Stimulated activated CD8-positive, alpha-beta memory T cell treated with anti-CD3 and anti-CD28 coated beads, Interleukin-15, amount 100 ng/mL, for 4 hours (primary cell): Measurements from ENCODE around the gene YTHDF1.
"Not testable (repeated sequence)": the region's sequence is repeated elsewhere in the genome, so short reads cannot be mapped to it uniquely, and the experiment has no call there.

Source experiments
- DNase-seq, 2 donors: peaks; one replicate each; pipeline ENCODE4 v3.0.0-alpha.2; 2020; ENCODE audit warnings: low read depth in 2 of 2

Gene YTHDF1

DNA sequence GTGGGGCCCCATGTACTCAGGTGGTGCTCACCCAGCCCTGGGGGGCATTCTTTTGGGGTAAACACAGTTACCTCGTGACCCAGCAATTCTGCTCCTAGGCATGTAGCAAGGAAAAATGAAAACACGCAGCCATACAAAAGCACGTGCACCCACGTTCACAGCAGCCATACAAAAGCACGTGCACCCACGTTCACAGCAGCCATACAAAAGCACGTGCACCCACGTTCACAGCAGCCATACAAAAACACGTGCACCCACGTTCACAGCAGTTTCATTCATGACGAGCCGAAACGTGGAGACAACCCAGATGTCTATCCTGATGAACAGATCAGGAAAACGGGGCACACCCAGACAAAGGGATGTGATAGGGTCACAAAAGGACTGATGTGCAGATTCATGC is 57.1 kb downstream of the YTHDF1 start:
- no peak for DNase-seq

DNA sequence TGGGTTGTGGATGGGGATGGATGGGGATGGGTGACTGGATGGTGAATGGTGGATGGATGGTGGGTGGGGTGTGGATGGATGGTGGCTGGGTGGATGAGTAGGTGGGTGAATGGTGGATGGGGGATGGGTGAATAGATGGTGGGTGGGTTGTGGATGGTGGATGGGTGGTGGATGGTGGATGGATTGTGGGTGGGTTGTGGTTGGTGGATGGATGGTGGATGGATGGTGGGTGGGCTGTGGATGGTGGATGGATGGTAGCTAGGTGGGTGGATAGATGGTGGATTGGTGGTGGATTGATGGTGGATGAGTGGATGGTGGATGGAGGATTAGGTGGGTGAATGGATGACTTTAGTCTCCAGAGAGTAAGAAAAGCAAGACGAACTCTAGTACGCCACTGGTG is 57.6 kb downstream of the YTHDF1 start:
- DNase-seq, result no peak

DNA sequence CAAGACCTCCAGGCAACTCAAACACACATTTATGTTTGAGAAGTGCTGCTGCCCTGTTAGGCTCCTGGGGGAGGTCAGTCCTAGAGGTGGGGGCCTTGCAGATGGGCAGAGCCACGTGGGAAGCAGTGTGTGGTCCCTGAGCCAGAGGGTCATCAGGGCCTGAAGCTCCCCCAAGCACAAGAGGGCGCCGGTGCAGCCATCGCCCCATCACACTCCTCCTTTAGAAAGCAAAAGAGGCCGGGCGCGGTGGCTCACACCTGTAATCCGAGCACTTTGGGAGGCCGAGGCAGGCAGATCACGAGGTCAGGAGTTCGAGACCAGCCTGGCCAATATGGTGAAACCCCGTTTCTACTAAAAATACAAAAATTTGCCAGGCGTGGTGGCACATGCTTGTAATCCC is 58.5 kb downstream of the YTHDF1 start:
- DNase-seq, result not testable (repeated sequence)

DNA sequence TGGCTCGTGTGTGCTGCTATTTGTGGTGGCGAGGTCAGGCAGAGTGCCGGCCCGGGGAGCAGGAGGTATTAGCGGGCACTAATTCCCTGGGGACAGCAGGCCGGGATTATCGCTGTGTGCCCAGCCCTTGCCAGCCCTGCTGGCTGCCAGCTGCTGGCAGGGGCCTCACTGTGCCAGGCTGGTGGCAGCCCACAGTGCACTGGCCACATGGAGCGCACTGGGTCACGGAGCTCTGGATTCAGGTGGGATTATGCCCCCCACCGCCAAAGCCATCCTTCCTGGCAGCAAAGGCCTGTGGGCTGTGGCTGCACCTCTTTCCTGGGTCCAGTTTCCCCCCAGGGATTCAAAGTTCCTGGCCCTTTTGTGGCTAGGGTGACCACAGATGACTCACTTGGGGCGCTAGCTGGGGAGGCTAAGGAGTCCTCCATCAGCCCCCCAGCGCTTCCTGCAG is 59.7 kb downstream of the YTHDF1 start:
- no peak for DNase-seq

DNA sequence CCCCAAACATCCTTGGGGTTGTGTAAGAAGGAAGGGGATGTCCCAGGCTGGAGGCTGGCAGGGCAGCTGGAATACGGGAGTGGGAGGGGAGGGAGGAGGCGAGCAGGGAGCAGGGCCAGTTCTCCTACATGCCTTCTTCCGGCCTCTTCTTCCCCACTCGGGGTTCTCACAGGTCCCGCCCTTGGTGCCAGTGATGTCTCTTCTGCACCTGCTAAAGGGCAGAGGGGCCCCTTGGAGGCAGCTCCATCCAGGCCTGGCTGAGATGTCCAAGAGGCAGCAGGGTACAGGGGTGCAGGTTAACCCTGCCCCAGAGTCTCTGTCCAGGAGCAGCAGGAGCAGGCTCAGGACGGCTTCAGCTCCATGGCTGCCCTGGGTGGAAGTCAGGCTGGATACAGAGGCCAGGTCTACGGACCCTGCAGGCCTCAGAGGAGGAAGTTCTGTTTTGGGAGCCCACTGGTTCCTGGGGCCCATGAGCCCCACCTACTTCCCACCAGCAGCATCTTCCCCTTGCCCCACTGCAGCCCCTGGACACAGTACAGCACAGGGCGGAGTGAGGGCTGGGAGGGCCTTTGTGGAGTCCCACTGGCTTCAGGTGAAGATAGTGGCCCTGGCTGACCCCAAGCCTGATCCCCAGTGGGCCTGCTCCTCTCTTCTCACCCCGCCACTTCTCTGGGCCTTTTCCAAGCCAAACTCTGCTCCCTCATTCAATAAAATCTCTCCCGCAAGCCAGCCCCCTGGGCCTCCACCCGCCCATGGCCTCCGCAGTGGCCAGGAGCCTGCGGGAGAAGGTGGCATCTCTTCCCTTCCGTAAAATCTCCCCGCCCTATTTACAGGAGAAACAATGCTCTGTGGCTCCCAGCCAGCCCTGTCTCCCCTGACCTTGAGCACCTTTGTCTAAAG is 60.4 kb downstream of the YTHDF1 start:
- DNase-seq, result no peak

DNA sequence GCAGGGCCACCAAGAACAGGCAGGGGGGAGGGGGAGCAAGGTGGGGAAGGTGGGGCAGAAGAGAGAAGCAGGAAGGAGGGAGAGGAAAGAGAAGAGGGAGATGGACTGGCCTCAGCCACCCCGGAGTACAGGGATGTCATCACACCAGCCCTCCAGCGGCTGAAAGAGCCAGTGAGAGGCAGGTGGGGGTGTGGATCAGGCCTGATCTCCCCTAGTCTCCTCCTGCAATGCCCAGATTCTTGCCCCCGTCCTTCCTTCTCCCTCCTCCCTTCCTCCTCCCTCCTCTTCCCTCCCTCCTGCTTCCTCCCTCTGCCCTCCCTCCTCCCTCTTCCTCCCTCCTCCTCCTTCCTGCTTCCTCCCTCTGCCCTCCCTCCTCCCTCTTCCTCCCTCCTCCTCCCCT is 61.5 kb downstream of the YTHDF1 start:
- no peak for DNase-seq

DNA sequence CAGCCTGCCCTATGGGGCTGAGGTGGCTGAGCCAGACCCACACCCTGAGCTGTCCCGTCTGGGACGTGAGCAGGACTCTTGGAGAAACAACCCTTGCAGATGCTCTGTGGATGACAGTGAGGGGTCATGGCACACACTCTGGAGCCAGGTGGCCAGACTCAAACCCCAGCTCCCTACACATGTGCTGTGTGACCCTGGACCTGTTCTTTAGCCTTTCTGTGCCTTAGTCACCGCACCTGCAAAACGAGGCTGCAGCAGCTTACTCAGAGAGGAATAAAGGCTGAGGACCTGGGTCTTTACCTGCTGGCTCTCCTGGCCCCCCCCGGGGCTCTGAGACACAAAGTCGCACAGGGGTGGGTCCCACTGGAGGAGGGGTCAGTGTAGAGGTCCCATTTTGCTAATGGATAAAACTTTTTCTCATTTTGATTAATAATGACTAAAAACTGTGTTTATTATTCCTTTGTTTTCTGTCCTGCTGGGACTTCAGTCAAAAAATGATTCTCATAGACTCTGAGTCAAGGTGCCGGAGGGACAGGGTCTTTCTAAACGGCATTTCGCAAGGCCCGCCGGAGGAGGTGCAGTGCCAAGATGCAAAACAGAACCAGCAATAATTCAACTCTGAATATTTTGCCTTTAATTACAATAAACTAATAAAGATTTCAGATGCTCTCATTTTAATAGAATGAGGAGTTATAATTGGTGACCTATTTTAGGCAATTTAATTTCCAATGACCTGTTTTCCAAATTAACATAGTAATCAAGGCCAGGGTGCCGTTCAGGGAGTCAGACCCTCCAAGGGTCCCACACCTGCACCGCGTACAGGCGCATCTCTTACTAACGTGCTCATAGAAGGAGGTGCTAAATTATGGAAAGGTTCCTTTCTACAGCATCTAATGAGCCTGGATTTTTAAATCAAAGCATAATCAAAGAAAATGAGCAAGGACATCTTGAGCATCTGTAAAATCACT is 62.4 kb downstream of the YTHDF1 start:
- no peak for DNase-seq

DNA sequence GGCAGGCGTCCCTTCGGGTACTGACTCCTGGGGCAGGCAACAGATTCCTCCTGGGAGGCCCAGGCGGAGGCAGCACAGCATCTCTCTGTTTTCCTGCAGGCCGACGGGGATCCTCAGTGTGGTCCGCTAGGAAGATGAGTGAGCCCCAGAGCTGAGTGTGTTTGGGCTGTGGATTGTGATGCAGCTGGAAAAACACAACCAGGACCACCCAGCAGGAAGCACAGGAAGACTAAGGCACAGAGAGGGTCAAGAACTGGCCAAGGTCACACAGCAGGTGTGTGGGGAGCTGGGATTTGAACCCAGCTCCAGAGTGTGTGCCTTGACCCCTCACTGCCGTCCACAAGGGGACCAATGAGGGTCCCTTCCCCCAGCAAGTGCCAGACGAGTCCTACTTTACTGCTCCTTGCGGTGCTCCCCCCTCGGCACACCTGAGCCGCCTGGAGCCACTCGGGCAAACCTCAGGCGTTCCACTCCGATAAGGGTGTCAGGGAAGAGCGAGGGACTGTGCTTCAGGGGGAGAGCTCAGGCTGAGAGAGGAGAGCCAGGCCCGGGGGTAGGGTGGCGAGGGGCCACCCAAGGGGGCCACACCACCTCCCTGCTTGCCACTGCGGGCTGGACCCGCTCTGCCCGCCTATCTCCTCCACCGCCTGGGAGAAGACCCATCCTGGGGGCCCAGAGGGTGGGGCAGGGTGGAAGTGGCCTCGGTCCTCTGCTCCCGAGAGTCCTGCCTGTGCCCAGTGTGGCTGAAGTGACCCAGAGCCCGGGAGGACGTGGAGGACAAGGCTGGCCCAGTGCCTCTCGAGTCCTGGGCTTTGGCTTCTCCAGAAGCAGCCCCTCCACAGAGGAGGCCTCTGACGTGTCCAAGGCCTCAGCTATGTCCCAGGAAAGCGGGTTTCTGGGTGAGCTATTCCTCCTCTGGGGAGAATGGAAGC is 63.3 kb downstream of the YTHDF1 start:
- DNase-seq, result no peak

DNA sequence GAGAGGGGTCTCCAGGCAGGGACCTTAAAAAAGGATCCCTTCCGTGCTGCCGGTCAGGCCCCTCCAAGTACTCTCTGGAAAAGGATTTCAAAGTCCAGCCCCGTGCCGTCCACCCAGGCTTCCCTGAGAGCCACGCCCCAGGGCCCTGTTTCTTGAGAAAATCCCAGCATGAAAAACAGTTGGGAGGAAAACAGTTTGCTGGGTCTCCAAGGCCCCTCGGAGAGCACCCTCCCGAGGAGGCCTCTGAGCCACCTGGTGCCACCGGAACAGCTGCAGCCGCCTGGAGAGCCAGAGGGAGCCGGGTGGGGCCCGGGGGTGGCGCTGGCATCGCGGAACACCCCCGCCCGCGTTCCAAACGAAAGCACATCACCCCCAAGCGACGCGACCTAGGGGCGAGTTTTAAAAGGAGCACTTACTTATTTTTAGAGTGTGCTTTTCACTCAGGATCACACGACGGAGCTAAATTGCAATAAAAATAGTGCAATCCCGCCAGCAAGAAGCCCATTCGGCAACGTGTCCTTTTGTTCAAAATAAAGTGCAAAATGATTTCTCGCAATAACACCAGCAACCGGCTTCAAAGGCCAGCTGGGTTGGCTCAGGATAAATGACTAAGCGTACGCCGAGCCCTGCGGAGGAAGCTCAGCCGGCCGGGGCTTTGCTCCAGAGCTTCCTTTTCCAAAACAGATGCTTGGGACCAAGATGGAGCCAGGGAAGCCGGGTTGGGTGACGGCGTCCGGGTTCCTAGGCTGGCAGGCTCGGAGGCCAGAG is 64.2 kb downstream of the YTHDF1 start:
- no peak for DNase-seq

DNA sequence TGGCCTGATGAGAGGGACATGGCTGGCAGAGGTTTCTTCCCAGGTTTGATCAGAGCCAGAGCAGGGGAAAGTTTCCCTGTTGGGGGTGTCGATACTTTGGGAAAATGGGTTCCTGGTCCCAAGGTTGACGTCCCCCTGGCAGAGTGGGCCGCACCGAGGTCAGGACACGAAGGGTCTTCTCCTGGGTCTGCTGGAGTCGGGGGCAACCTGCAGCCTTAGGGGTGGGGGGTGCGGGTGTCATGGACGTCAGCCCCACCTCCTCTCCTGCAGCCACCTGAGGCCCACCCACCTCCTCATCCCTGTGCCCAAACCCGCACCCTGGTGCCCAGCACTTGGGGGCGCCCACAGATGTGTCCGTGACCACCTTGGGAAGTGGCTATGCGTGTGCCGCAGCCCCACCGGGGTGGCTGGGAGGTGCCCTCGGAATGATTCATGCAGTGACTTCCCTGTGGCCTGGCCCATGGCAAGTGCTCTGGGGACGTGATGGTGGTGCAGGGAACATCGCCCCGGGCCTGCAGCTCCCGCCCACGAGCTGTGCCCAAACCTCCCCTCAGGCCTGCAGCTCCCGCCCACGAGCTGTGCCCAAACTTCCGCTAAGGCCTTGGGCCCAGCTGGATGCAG is 64.9 kb downstream of the YTHDF1 start:
- no peak for DNase-seq

DNA sequence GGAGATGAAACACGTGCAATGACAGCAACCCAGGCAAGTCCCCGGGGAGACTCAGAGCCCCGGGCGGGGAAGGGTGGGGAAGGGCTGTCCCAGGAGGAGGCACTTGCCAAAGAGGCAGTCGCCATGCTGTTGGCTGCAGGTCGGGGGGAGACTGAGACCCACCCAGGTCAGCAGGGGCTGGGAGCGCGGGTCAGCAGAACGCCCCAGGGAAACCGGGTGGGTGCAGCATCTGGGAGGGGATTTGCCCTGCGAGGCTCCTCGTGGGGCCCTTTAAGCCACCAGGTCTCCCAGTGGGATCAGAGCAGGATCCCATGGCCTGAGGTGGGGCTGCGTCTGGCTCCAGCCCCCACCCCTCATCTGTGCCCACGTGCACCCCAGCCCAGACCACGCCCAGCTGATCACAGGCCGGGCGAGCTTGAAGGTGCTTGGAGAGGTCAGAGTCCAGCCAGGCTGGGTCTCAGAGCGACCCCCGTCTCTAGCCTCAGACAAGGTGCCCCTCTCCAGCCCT is 65.5 kb downstream of the YTHDF1 start:
- no peak for DNase-seq

DNA sequence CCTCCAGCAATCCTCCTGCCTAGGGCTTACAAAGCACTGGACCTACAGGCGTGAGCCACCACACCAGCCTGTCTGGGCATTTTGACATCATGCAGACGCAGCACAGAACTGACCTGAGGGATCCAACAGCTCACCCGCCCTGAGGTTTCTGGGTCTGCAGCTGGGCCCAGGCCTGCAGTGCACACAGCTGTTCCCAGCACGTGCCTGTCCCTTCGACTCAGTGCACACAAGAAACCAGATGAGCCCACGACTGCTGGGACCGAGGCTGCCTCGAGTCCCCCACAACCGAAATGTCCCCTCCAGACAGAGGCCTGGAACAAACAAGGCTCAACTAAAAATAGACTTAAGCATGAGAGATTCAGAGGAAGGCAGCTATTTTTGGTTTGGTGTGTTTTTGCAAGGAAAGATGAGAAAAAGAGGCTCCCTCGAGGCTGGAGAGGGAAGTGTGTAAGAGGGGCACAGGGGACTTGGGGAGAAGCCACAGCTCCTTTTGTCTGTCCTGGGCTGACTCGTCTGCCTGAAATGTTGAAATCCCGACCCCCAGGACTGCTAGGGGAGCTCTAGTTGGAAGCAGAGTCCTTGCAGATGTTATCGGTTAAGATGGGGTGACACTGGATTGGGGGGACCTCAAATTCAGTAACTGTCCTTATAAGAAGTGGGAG is 66.3 kb downstream of the YTHDF1 start:
- DNase-seq, result no peak

DNA sequence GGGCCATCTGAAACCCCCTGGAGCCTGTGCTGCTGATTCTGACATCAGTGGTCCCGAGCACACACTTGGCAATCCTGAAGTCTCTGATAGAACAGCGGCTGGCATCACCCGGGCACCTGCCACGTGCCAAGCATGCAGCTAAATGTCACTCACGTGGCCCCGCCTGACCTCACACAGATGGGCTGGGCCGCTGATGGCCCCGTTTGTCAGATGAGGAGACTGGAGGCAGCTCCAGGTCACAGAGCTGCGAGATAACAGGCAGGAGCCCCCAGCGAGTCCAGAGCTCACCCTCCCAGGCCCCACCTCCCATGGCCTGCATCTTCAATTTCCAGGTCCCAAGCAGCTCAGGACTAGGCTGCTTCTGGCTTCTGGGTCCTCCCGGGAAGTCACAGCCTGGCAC is 67.2 kb downstream of the YTHDF1 start:
- DNase-seq, result no peak

DNA sequence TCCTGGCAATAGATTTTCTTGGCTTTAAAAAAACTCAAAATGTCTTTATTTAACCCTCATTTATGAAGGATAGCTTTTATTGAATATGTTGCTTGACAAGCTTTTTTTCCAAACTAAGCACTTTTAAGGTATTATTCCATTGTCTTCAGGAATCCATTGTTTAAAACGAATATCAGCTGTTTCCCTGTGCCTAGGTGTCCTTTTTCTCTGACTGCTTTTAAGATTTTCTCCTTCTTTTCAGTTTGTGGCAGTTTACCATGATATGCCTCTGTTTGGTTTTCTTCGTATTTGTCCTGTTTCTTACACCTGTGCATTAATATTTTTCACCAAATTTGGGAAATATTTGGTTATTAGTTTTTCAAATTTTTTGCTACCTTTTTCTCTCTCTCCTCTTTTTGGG is 68.4 kb downstream of the YTHDF1 start:
- DNase-seq, result no peak
